ENCODE results near the gene SUGCT.
"Not testable (repeated sequence)": the region's sequence is repeated elsewhere in the genome, so short reads cannot be mapped to it uniquely, and the experiment has no call there.

Gene SUGCT

GRCh38 chr7:40162516-40162915 is 27.7 kb downstream of the SUGCT start:
- Histone ChIP-seq H3K4me1 (ENCODE audit: control insufficient read depth in 5 of 5, insufficient read depth in 5 of 5, low read length in 5 of 5) (no peaks in the 10 kb centered on the region), H3K27me3 (ENCODE audit: control insufficient read depth in 5 of 5, insufficient read depth in 4 of 5, low read length in 5 of 5) (no peaks in the 10 kb centered on the region), H3K9ac (ENCODE audit: low read length in 5 of 5) (no peak overlapping the region), H3K27ac (ENCODE audit: low read depth, low read length) (no peak overlapping the region), H3K9me3 (ENCODE audit: control insufficient read depth in 5 of 5, low read length in 5 of 5) (no peaks in the 10 kb centered on the region), H3K36me3 (ENCODE audit: control insufficient read depth in 5 of 5, insufficient read depth in 5 of 5, low read length in 5 of 5) (no peaks in the 10 kb centered on the region), H3K4me3 (ENCODE audit: low read depth in 1 of 5, low read length in 5 of 5) (no peak overlapping the region)

GRCh38 chr7:40165216-40165615 is 30.4 kb downstream of the SUGCT start:
- Histone ChIP-seq H3K9ac (ENCODE audit: low read length in 5 of 5) (no peak overlapping the region), H3K27me3 (ENCODE audit: control insufficient read depth in 5 of 5, insufficient read depth in 4 of 5, low read length in 5 of 5) (no peaks in the 10 kb centered on the region), H3K27ac (ENCODE audit: low read depth, low read length) (no peak overlapping the region)

GRCh38 chr7:40167291-40167690 is 32.5 kb downstream of the SUGCT start:
- Histone ChIP-seq H3K4me1 (ENCODE audit: control insufficient read depth in 5 of 5, insufficient read depth in 5 of 5, low read length in 5 of 5) (no peaks in the 10 kb centered on the region), H3K9me3 (ENCODE audit: control insufficient read depth in 5 of 5, low read length in 5 of 5) (no peaks in the 10 kb centered on the region), H3K9ac (ENCODE audit: low read length in 5 of 5) (no peak overlapping the region), H3K4me3 (ENCODE audit: low read depth in 1 of 5, low read length in 5 of 5) (no peak overlapping the region), H3K36me3 (ENCODE audit: control insufficient read depth in 5 of 5, insufficient read depth in 5 of 5, low read length in 5 of 5) (no peaks in the 10 kb centered on the region), H3K27ac (ENCODE audit: low read depth, low read length) (no peak overlapping the region), H3K27me3 (ENCODE audit: control insufficient read depth in 5 of 5, insufficient read depth in 4 of 5, low read length in 5 of 5) (no peaks in the 10 kb centered on the region)

More at GRCh38 chr7:40165216-40165615, 30.4 kb downstream of the SUGCT start:
- H3K36me3 ChIP-seq (ENCODE audit: control insufficient read depth in 5 of 5, insufficient read depth in 5 of 5, low read length in 5 of 5), result no peaks in the 10 kb centered on the region
- H3K4me3 ChIP-seq (ENCODE audit: low read depth in 1 of 5, low read length in 5 of 5), result no peak overlapping the region
- H3K4me1 ChIP-seq (ENCODE audit: control insufficient read depth in 5 of 5, insufficient read depth in 5 of 5, low read length in 5 of 5), result no peaks in the 10 kb centered on the region
- no peaks in the 10 kb centered on the region for H3K9me3 ChIP-seq (ENCODE audit: control insufficient read depth in 5 of 5, low read length in 5 of 5)

GRCh38 chr7:40168266-40168665 is 33.5 kb downstream of the SUGCT start:
- H3K27ac ChIP-seq (ENCODE audit: low read depth, low read length); H3K36me3 ChIP-seq (ENCODE audit: control insufficient read depth in 5 of 5, insufficient read depth in 5 of 5, low read length in 5 of 5); H3K9me3 ChIP-seq (ENCODE audit: control insufficient read depth in 5 of 5, low read length in 5 of 5); H3K4me3 ChIP-seq (ENCODE audit: low read depth in 1 of 5, low read length in 5 of 5); H3K4me1 ChIP-seq (ENCODE audit: control insufficient read depth in 5 of 5, insufficient read depth in 5 of 5, low read length in 5 of 5); H3K9ac ChIP-seq (ENCODE audit: low read length in 5 of 5); H3K27me3 ChIP-seq (ENCODE audit: control insufficient read depth in 5 of 5, insufficient read depth in 4 of 5, low read length in 5 of 5): not testable (repeated sequence)

- H3K9ac ChIP-seq (ENCODE audit: low read length in 5 of 5); H3K36me3 ChIP-seq (ENCODE audit: control insufficient read depth in 5 of 5, insufficient read depth in 5 of 5, low read length in 5 of 5); H3K27ac ChIP-seq (ENCODE audit: low read depth, low read length); H3K4me1 ChIP-seq (ENCODE audit: control insufficient read depth in 5 of 5, insufficient read depth in 5 of 5, low read length in 5 of 5); H3K27me3 ChIP-seq (ENCODE audit: control insufficient read depth in 5 of 5, insufficient read depth in 4 of 5, low read length in 5 of 5); H3K9me3 ChIP-seq (ENCODE audit: control insufficient read depth in 5 of 5, low read length in 5 of 5); H3K4me3 ChIP-seq (ENCODE audit: low read depth in 1 of 5, low read length in 5 of 5): not testable (repeated sequence)
Observed at GRCh38 chr7:40173121-40173520, 38.3 kb downstream of the SUGCT start.

- not testable (repeated sequence) for H3K4me1 ChIP-seq (ENCODE audit: control insufficient read depth in 5 of 5, insufficient read depth in 5 of 5, low read length in 5 of 5); H3K36me3 ChIP-seq (ENCODE audit: control insufficient read depth in 5 of 5, insufficient read depth in 5 of 5, low read length in 5 of 5); H3K27ac ChIP-seq (ENCODE audit: low read depth, low read length); H3K9ac ChIP-seq (ENCODE audit: low read length in 5 of 5); H3K27me3 ChIP-seq (ENCODE audit: control insufficient read depth in 5 of 5, insufficient read depth in 4 of 5, low read length in 5 of 5); H3K4me3 ChIP-seq (ENCODE audit: low read depth in 1 of 5, low read length in 5 of 5); H3K9me3 ChIP-seq (ENCODE audit: control insufficient read depth in 5 of 5, low read length in 5 of 5)
Observed at GRCh38 chr7:40175256-40175655, 40.5 kb downstream of the SUGCT start.

GRCh38 chr7:40175725-40176510 is 41.1 kb downstream of the SUGCT start:
- Histone ChIP-seq H3K4me1 (ENCODE audit: control insufficient read depth in 5 of 5, insufficient read depth in 5 of 5, low read length in 5 of 5) (no peaks in the 10 kb centered on the region), H3K27me3 (ENCODE audit: control insufficient read depth in 5 of 5, insufficient read depth in 4 of 5, low read length in 5 of 5) (no peaks in the 10 kb centered on the region), H3K9me3 (ENCODE audit: control insufficient read depth in 5 of 5, low read length in 5 of 5) (no peaks in the 10 kb centered on the region), H3K36me3 (ENCODE audit: control insufficient read depth in 5 of 5, insufficient read depth in 5 of 5, low read length in 5 of 5) (no peaks in the 10 kb centered on the region), H3K27ac (ENCODE audit: low read depth, low read length) (no peak overlapping the region), H3K4me3 (ENCODE audit: low read depth in 1 of 5, low read length in 5 of 5) (no peak overlapping the region), H3K9ac (ENCODE audit: low read length in 5 of 5) (no peak overlapping the region)

GRCh38 chr7:40177071-40177470 is 42.3 kb downstream of the SUGCT start:
- no peaks in the 10 kb centered on the region for H3K36me3 ChIP-seq (ENCODE audit: control insufficient read depth in 5 of 5, insufficient read depth in 5 of 5, low read length in 5 of 5)
- H3K27me3 ChIP-seq (ENCODE audit: control insufficient read depth in 5 of 5, insufficient read depth in 4 of 5, low read length in 5 of 5), result no peaks in the 10 kb centered on the region
- no peaks in the 10 kb centered on the region for H3K4me1 ChIP-seq (ENCODE audit: control insufficient read depth in 5 of 5, insufficient read depth in 5 of 5, low read length in 5 of 5)
- H3K4me3 ChIP-seq (ENCODE audit: low read depth in 1 of 5, low read length in 5 of 5), result no peak overlapping the region
- H3K27ac ChIP-seq (ENCODE audit: low read depth, low read length), result no peak overlapping the region
- H3K9ac ChIP-seq (ENCODE audit: low read length in 5 of 5), result no peak overlapping the region
- no peaks in the 10 kb centered on the region for H3K9me3 ChIP-seq (ENCODE audit: control insufficient read depth in 5 of 5, low read length in 5 of 5)

GRCh38 chr7:40182452-40182851 is 47.6 kb downstream of the SUGCT start:
- no peaks in the 10 kb centered on the region for H3K36me3 ChIP-seq (ENCODE audit: control insufficient read depth in 5 of 5, insufficient read depth in 5 of 5, low read length in 5 of 5)
- H3K4me3 ChIP-seq (ENCODE audit: low read depth in 1 of 5, low read length in 5 of 5), result no peak overlapping the region
- H3K9ac ChIP-seq (ENCODE audit: low read length in 5 of 5), result no peak overlapping the region
- H3K4me1 ChIP-seq (ENCODE audit: control insufficient read depth in 5 of 5, insufficient read depth in 5 of 5, low read length in 5 of 5), result no peaks in the 10 kb centered on the region
- H3K9me3 ChIP-seq (ENCODE audit: control insufficient read depth in 5 of 5, low read length in 5 of 5), result no peaks in the 10 kb centered on the region
- H3K27ac ChIP-seq (ENCODE audit: low read depth, low read length), result no peak overlapping the region
- no peaks in the 10 kb centered on the region for H3K27me3 ChIP-seq (ENCODE audit: control insufficient read depth in 5 of 5, insufficient read depth in 4 of 5, low read length in 5 of 5)

GRCh38 chr7:40186586-40186985 is 51.8 kb downstream of the SUGCT start:
- H3K36me3 ChIP-seq (ENCODE audit: control insufficient read depth in 5 of 5, insufficient read depth in 5 of 5, low read length in 5 of 5), result no peaks in the 10 kb centered on the region
- no peaks in the 10 kb centered on the region for H3K4me1 ChIP-seq (ENCODE audit: control insufficient read depth in 5 of 5, insufficient read depth in 5 of 5, low read length in 5 of 5)
- no peak overlapping the region for H3K9ac ChIP-seq (ENCODE audit: low read length in 5 of 5)
- H3K4me3 ChIP-seq (ENCODE audit: low read depth in 1 of 5, low read length in 5 of 5), result no peak overlapping the region
- H3K27me3 ChIP-seq (ENCODE audit: control insufficient read depth in 5 of 5, insufficient read depth in 4 of 5, low read length in 5 of 5), result no peaks in the 10 kb centered on the region
- no peak overlapping the region for H3K27ac ChIP-seq (ENCODE audit: low read depth, low read length)
- H3K9me3 ChIP-seq (ENCODE audit: control insufficient read depth in 5 of 5, low read length in 5 of 5), result no peaks in the 10 kb centered on the region

Data from subcutaneous abdominal adipose tissue (tissue), 5 donors.